ENCODE data around the gene LRRC75A. TPM values are rescaled to one million over a fixed set of nuclear protein-coding genes. Genes with fewer than 3 reads are reported as not detected.

Gene LRRC75A
- total and polyA plus RNA-seq, 2 donors (not counting 1 experiment from before 2014, with no cell fraction given): 2.0 to 3.4 TPM

DNA sequence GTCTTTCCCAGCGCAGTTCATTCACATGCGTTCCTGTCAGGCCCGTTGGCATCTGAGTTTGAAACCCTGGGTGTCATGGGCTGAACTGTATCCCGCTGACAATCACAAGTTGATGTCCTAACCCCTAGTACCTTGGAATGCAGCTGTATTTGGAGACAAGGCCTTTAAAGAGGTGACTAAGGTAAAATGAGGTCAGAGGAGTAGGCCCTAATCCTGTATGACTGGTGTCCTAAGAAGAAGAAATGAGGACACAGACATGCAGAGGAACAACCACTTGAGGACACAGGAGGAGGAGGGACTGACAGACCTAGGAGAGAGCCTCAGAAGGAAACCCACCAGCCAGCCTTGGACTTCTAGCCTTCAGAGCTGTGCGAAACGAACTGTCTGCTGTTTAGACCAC, 43.5 kb downstream of the LRRC75A start:
- intact Hi-C loops (cut with micrococcal nuclease): no loop called here
- H4K20me1 ChIP-seq (ENCODE audit: control insufficient read depth, insufficient read depth, low read length, poor library complexity, severe bottlenecking): peaks cover 30% of the 10 kb centered on the region
- no peak overlapping the region for H3K4me3 ChIP-seq (ENCODE audit: control extremely low read depth in 1 of 5, extremely low read depth in 1 of 5, insufficient read depth in 1 of 5, low read depth in 2 of 5, low read length in 4 of 5)
- no peaks in the 10 kb centered on the region for H3K27me3 Mint-ChIP-seq
- H3K9me3 Mint-ChIP-seq (ENCODE audit: insufficient read depth): no peaks in the 10 kb centered on the region
- no peak overlapping the region for H2AFZ ChIP-seq (ENCODE audit: insufficient read depth, low read depth, low read length, poor library complexity, severe bottlenecking)
- H3K9ac ChIP-seq (ENCODE audit: low read length): no peak overlapping the region
- peaks cover 0 to 33% of the 10 kb centered on the region in 2 experiments for H3K36me3 ChIP-seq (replicated peaks in 1 of 2; ENCODE audit: control extremely low read depth in 1 of 2, control insufficient read depth in 1 of 2, extremely low read depth in 1 of 2, insufficient read depth in 2 of 2, low read length in 1 of 2)
- H3K4me3 Mint-ChIP-seq: no peak overlapping the region
- H3K79me2 ChIP-seq (ENCODE audit: control insufficient read depth, insufficient read depth, low read length): peaks cover 2% of the 10 kb centered on the region
- peaks cover 3% of the 10 kb centered on the region for H3K4me1 Mint-ChIP-seq
- H3K4me2 ChIP-seq (replicated peaks; ENCODE audit: low read depth, low read length, poor library complexity, severe bottlenecking): no peak overlapping the region
- H3K9me3 ChIP-seq (ENCODE audit: control extremely low read depth in 1 of 3, control insufficient read depth in 2 of 3, insufficient read depth in 1 of 3, low read length in 2 of 3): no peaks in the 10 kb centered on the region
- no peak overlapping the region for H3K27ac ChIP-seq (ENCODE audit: low read length in 2 of 2)
- POLR2A ChIA-PET: no interaction called here
- no peak for DNase-seq
- TF ChIP-seq EZH2 (IDR thresholded peaks at IDR 0.05; ENCODE audit: borderline replicate concordance, insufficient read depth, low read depth, low read length, poor library complexity, severe bottlenecking): no peak
- TF ChIP-seq, protein P1, sequence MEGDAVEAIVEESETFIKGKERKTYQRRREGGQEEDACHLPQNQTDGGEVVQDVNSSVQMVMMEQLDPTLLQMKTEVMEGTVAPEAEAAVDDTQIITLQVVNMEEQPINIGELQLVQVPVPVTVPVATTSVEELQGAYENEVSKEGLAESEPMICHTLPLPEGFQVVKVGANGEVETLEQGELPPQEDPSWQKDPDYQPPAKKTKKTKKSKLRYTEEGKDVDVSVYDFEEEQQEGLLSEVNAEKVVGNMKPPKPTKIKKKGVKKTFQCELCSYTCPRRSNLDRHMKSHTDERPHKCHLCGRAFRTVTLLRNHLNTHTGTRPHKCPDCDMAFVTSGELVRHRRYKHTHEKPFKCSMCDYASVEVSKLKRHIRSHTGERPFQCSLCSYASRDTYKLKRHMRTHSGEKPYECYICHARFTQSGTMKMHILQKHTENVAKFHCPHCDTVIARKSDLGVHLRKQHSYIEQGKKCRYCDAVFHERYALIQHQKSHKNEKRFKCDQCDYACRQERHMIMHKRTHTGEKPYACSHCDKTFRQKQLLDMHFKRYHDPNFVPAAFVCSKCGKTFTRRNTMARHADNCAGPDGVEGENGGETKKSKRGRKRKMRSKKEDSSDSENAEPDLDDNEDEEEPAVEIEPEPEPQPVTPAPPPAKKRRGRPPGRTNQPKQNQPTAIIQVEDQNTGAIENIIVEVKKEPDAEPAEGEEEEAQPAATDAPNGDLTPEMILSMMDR (IDR thresholded peaks at IDR 0.05): no peak
- H3K27ac Mint-ChIP-seq: no peak overlapping the region
- no peak for ATAC-seq (ENCODE audit: low read depth)
- no peaks in the 10 kb centered on the region for H3K27me3 ChIP-seq (replicated peaks in 1 of 4; ENCODE audit: control extremely low read depth in 1 of 4, control insufficient read depth in 3 of 4, insufficient read depth in 4 of 4, low read length in 3 of 4)
- CTCF ChIA-PET: no interaction called here
- no peaks in the 10 kb centered on the region for H3K4me1 ChIP-seq (ENCODE audit: control insufficient read depth in 2 of 2, insufficient read depth in 2 of 2, low read length in 2 of 2)
- WGBS (ENCODE audit: insufficient coverage): 89% methylated on average over 4 of the region's 6 CpGs

DNA sequence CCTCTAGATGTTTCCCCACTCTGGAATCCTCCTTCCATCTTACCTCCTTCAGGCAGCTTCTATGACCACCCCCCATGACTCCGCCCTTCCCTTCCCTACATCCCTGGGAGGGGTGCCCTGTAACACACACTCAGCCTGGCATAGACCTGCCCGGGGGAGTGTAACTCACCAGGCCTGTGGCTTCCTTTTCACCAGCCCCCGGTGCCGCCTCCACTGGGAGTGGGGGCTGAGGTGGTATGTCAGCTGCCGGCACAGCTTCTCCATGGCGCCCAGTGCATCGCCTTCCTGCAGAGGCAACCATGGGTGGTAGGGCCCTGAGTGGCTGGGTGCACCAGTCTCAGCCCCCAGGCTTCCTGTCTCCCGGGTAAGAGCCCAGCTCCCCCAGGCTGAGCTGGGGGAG, 44.3 kb downstream of the LRRC75A start:
- Histone ChIP-seq H3K36me3 (replicated peaks in 1 of 2; ENCODE audit: control extremely low read depth in 1 of 2, control insufficient read depth in 1 of 2, extremely low read depth in 1 of 2, insufficient read depth in 2 of 2, low read length in 1 of 2) (peaks cover 3 to 41% of the 10 kb centered on the region in 2 experiments), H3K9me3 (ENCODE audit: control extremely low read depth in 1 of 3, control insufficient read depth in 2 of 3, insufficient read depth in 1 of 3, low read length in 2 of 3) (no peaks in the 10 kb centered on the region), H2AFZ (ENCODE audit: insufficient read depth, low read depth, low read length, poor library complexity, severe bottlenecking) (no peak overlapping the region), H3K27ac (ENCODE audit: low read length in 2 of 2) (no peak overlapping the region), H3K79me2 (ENCODE audit: control insufficient read depth, insufficient read depth, low read length) (peaks cover 10% of the 10 kb centered on the region), H4K20me1 (ENCODE audit: control insufficient read depth, insufficient read depth, low read length, poor library complexity, severe bottlenecking) (peaks cover 38% of the 10 kb centered on the region), H3K27me3 (replicated peaks in 1 of 4; ENCODE audit: control extremely low read depth in 1 of 4, control insufficient read depth in 3 of 4, insufficient read depth in 4 of 4, low read length in 3 of 4) (no peaks in the 10 kb centered on the region), H3K4me3 (ENCODE audit: control extremely low read depth in 1 of 5, extremely low read depth in 1 of 5, insufficient read depth in 1 of 5, low read depth in 2 of 5, low read length in 4 of 5) (no peak overlapping the region), H3K9ac (ENCODE audit: low read length) (no peak overlapping the region), H3K4me2 (replicated peaks; ENCODE audit: low read depth, low read length, poor library complexity, severe bottlenecking) (no peak overlapping the region), H3K4me1 (ENCODE audit: control insufficient read depth in 2 of 2, insufficient read depth in 2 of 2, low read length in 2 of 2) (no peaks in the 10 kb centered on the region)
- no peaks in the 10 kb centered on the region for H3K27me3 Mint-ChIP-seq
- H3K9me3 Mint-ChIP-seq (ENCODE audit: insufficient read depth): no peaks in the 10 kb centered on the region
- DNase-seq (no peak), ATAC-seq (ENCODE audit: low read depth) (no peak)
- ChIA-PET POLR2A (no interaction called here), CTCF (no interaction called here)
- no peak overlapping the region for H3K4me3 Mint-ChIP-seq
- H3K4me1 Mint-ChIP-seq: no peaks in the 10 kb centered on the region
- TF ChIP-seq, protein P1 (IDR thresholded peaks at IDR 0.05): no peak
- intact Hi-C loops (cut with micrococcal nuclease): no loop called here
- 67% methylated on average over 8 of the region's 8 CpGs for WGBS (ENCODE audit: insufficient coverage)
- no peak overlapping the region for H3K27ac Mint-ChIP-seq

All from B cell (primary cell).